MM.1S (cell line): ENCODE measurements around the gene OTUD4.

Source experiments
- DNase-seq: peaks from one replicate; pipeline ENCODE4 v3.0.0-alpha.2; 2015
- H2AFZ ChIP-seq: fragments of 300-600 bp; sonication (generic); 2 replicates; pipeline ENCODE4 v1.6.0; 2016; ENCODE audit warnings: antibody characterized with exemption, low read length
- H3F3A ChIP-seq: fragments of 300-600 bp; sonication (generic); 2 replicates; pipeline ENCODE4 v1.6.1; 2016; ENCODE audit warnings: mild to moderate bottlenecking, antibody characterized with exemption, low read length, moderate library complexity, mixed read lengths; ENCODE audit not compliant: insufficient read depth
- H3K27ac ChIP-seq: fragments of 300-600 bp; sonication (generic); 2 replicates; pipeline ENCODE4 v1.5.1; 2016; ENCODE audit warnings: mild to moderate bottlenecking, low read length
- H3K27me3 ChIP-seq: fragments of 300-600 bp; sonication (generic); replicated peaks from 2 replicates; pipeline ENCODE4 v1.6.0; 2016; ENCODE audit warnings: low read length; ENCODE audit not compliant: insufficient read depth
- H3K36me3 ChIP-seq: fragments of 300-600 bp; sonication (generic); replicated peaks from 2 replicates; pipeline ENCODE4 v1.6.1; 2016; ENCODE audit warnings: mild to moderate bottlenecking, low read length, mixed read lengths; ENCODE audit not compliant: insufficient read depth
- H3K4me1 ChIP-seq: fragments of 300-600 bp; sonication (generic); 2 replicates; pipeline ENCODE4 v1.6.1; 2016; ENCODE audit warnings: low read length, mixed read lengths
- H3K4me2 ChIP-seq: fragments of 300-600 bp; sonication (generic); 2 replicates; pipeline ENCODE4 v1.6.0; 2016; ENCODE audit warnings: low read depth, low read length
- H3K4me3 ChIP-seq: fragments of 300-600 bp; sonication (generic); 2 replicates; pipeline ENCODE4 v1.5.1; 2016; ENCODE audit warnings: low read length, mixed read lengths
- H3K79me2 ChIP-seq: fragments of 300-600 bp; sonication (generic); 2 replicates; pipeline ENCODE4 v1.6.1; 2016; ENCODE audit warnings: mixed run types, low read length, mixed read lengths
- H3K9ac ChIP-seq: fragments of 300-600 bp; sonication (generic); 2 replicates; pipeline ENCODE4 v1.6.1; 2016; ENCODE audit warnings: low read length, mixed read lengths
- H3K9me2 ChIP-seq: fragments of 300-600 bp; sonication (generic); replicated peaks from 2 replicates; pipeline ENCODE4 v1.6.1; 2016; ENCODE audit warnings: mild to moderate bottlenecking, low read length, mixed read lengths; ENCODE audit not compliant: insufficient read depth
- H3K9me3 ChIP-seq: fragments of 300-600 bp; sonication (generic); replicated peaks from 2 replicates; pipeline ENCODE4 v1.6.1; 2016; ENCODE audit warnings: mild to moderate bottlenecking, low read length, mixed read lengths; ENCODE audit not compliant: insufficient read depth
- H4K20me1 ChIP-seq: fragments of 300-600 bp; sonication (generic); 2 replicates; pipeline ENCODE4 v1.6.1; 2016; ENCODE audit warnings: mild to moderate bottlenecking, low read length, moderate library complexity, mixed read lengths; ENCODE audit not compliant: insufficient read depth
- EZH2 ChIP-seq: fragments of 300-600 bp; sonication (generic); optimal IDR thresholded peaks from 2 replicates; pipeline ENCODE3; 2017; ENCODE audit warnings: low read depth, mild to moderate bottlenecking, antibody characterized with exemption, low read length, mixed read lengths
- EZH2phosphoT487 ChIP-seq: fragments of 300-600 bp; sonication (generic); IDR thresholded peaks from 2 replicates; pipeline ENCODE4 v1.6.1; 2018; ENCODE audit warnings: antibody characterized with exemption, low read length
- TF ChIP-seq, protein P1 (sequence below): fragments of 300-600 bp; sonication (generic); IDR thresholded peaks from 2 replicates; pipeline ENCODE4 v1.5.1; 2016; ENCODE audit warnings: antibody characterized with exemption, low read length, mixed read lengths

OTUD4 gene

DNA sequence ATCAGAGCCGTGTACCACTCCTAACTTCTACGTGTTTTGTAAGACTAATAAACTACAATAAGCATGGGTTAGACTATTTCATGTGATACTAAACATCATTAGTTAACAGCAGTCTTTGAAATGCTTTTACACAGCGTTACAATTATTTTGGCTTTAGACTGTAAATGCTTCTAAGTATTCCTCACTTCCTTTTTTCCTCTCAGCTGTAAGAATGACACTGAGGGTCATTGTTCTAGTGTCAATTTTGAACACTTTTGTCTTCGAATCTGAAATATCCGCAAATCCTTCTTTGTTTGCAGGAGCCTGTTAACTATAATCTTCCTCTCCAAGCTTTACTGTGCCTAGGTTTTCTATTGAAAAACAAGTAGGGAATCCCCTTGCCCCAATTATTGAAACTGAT is 80.7 kb downstream of the OTUD4 start:
- Histone ChIP-seq H4K20me1 (peaks cover 15% of the 10 kb centered on the region; the same call in 1 of the 2 replicates), H3K9me2 (no peaks in the 10 kb centered on the region), H3K27me3 (no peaks in the 10 kb centered on the region), H3K36me3 (0 out of 2 replicates have a peak, but pooled peaks cover 4% of the 10 kb centered on the region), H3F3A (peaks cover 8% of the 10 kb centered on the region), H3K4me3 (peak overlapping the region; percentile 90), H3K9me3 (no peaks in the 10 kb centered on the region), H3K9ac (peak overlapping the region; percentile 85; the same call in 1 of the 2 replicates), H3K79me2 (peaks cover 94% of the 10 kb centered on the region), H3K27ac (no peak overlapping the region), H2AFZ (no peak overlapping the region), H3K4me1 (peaks cover 7% of the 10 kb centered on the region; the same call in 1 of the 2 replicates), H3K4me2 (peak overlapping the region; percentile 90)
- no peak for TF ChIP-seq EZH2phosphoT487
- no peak for TF ChIP-seq EZH2
- TF ChIP-seq, protein P1, sequence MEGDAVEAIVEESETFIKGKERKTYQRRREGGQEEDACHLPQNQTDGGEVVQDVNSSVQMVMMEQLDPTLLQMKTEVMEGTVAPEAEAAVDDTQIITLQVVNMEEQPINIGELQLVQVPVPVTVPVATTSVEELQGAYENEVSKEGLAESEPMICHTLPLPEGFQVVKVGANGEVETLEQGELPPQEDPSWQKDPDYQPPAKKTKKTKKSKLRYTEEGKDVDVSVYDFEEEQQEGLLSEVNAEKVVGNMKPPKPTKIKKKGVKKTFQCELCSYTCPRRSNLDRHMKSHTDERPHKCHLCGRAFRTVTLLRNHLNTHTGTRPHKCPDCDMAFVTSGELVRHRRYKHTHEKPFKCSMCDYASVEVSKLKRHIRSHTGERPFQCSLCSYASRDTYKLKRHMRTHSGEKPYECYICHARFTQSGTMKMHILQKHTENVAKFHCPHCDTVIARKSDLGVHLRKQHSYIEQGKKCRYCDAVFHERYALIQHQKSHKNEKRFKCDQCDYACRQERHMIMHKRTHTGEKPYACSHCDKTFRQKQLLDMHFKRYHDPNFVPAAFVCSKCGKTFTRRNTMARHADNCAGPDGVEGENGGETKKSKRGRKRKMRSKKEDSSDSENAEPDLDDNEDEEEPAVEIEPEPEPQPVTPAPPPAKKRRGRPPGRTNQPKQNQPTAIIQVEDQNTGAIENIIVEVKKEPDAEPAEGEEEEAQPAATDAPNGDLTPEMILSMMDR, result no peak
- DNase-seq, result peak; percentile 8

DNA sequence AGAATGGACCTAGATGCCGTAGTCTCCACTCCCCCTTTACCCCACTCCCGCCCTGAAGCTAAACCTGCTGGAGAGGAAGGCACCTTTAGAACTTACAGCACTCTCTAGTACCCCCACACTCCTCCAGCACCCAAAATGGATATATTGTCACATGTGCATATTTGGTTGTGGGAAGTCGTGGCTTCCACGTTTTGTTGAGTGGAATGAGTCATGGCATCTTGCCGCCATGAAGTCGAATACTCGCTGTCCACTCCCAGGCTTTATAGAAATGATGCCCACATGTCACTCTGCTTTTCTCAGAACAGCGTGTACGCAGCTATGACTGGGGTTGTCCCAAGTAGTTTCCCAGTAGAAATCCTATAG is 81.7 kb downstream of the OTUD4 start:
- H3K4me1 ChIP-seq, result peaks cover 7% of the 10 kb centered on the region; the same call in 1 of the 2 replicates
- H3K36me3 ChIP-seq, result peaks cover 6% of the 10 kb centered on the region; the same call in 1 of the 2 replicates
- H3K9me2 ChIP-seq, result no peaks in the 10 kb centered on the region
- H2AFZ ChIP-seq, result peak overlapping the region; percentile 87
- peak overlapping the region; percentile 86 for H3K27ac ChIP-seq
- H3K4me2 ChIP-seq, result peak overlapping the region; percentile 90
- no peaks in the 10 kb centered on the region for H3K27me3 ChIP-seq
- DNase-seq, result peak; percentile 35
- H3K9ac ChIP-seq, result peak overlapping the region; percentile 85
- peak overlapping the region; percentile 90 for H3K4me3 ChIP-seq
- H3K9me3 ChIP-seq, result no peaks in the 10 kb centered on the region
- TF ChIP-seq, protein P1, result no peak
- no peak for TF ChIP-seq EZH2
- no peak for TF ChIP-seq EZH2phosphoT487
- peaks cover 8% of the 10 kb centered on the region for H3F3A ChIP-seq
- peaks cover 15% of the 10 kb centered on the region; the same call in 1 of the 2 replicates for H4K20me1 ChIP-seq
- H3K79me2 ChIP-seq, result peaks cover 95% of the 10 kb centered on the region

DNA sequence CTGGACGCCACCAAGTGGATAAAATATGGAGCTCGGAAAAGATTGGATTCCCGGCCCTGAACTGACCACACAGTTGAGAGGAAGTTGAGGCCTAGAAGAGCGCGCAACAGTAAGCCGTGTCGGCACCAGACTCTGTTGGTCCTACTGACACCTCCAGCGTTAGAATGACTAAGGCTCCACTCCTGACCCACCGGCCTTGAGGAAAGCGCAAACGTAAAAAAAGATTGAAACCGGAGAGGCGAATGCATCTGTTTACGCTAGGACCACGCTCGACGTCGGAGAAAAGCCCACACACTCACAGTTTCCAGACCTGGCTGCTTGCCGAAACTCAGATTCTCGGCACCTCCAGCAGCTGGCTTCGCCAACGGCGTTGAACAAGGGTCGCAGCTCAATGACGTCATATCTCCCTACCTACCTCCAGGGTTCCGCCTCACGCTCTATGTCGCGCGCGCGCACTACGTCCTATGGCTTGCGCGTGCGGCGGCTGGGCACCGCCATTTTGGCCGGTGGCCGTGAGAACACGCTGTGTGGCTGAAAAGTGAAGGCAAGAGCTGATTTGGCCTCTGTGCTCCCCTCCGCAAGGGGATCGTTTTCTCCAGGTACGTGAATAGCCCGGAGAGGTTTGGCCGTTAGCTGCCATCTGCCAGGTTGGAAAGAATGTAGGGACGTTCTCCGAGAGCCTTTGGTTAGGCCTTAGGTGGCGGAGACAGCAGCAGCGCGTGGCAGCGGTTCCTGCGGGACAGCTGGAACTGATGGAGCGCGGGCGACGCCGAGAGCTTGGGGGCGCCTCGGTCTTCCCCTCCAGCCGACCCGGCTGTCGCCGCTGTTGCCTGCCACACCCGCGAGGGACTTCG is 82.3 kb downstream of the OTUD4 start, which contains the start of the genes ABCE1 and ANAPC10:
TSS of gene ABCE1 (plus strand) at position 491 of the 854 bp plus-strand sequence. CDS start 6,102 bp downstream, outside the sequence.
TSS of gene ANAPC10 (minus strand) at position 376 of the 854 bp plus-strand sequence. CDS start 2,097 bp downstream, outside the sequence.
- peak; percentile 99 for DNase-seq
- H3K9me2 ChIP-seq, result no peaks in the 10 kb centered on the region
- peak within 1 kb of the TSS; percentile 87 for H2AFZ ChIP-seq
- peaks cover 95% of the 10 kb centered on the region for H3K79me2 ChIP-seq
- H3K27ac ChIP-seq, result peak within 1 kb of the TSS; percentile 86
- H3K4me3 ChIP-seq, result peak within 1 kb of the TSS; percentile 90
- TF ChIP-seq EZH2phosphoT487 (no peak), EZH2 (no peak)
- TF ChIP-seq, protein P1, result no peak
- peaks cover 10% of the 10 kb centered on the region; the same call in 1 of the 2 replicates for H4K20me1 ChIP-seq
- H3K4me2 ChIP-seq, result peak within 1 kb of the TSS; percentile 90
- H3K9ac ChIP-seq, result peak within 1 kb of the TSS; percentile 85
- H3K36me3 ChIP-seq, result peaks cover 10% of the 10 kb centered on the region; the same call in 1 of the 2 replicates
- H3K4me1 ChIP-seq, result peaks cover 7% of the 10 kb centered on the region; the same call in 1 of the 2 replicates
- H3K9me3 ChIP-seq, result no peaks in the 10 kb centered on the region
- peaks cover 8% of the 10 kb centered on the region for H3F3A ChIP-seq
- no peaks in the 10 kb centered on the region for H3K27me3 ChIP-seq
